Mesendoderm (in vitro differentiated cells): ENCODE results near the gene PTK7.

Experiments
- DNase-seq: peaks from one replicate; pipeline ENCODE4 v3.0.0; 2013
- H2AK5ac ChIP-seq: 2 replicates; pipeline ENCODE4 v1.6.1; 2013; ENCODE audit warnings: low read length, inconsistent platforms
- H2BK120ac ChIP-seq: 2 replicates; pipeline ENCODE4 v1.6.1; 2013; ENCODE audit warnings: low read depth, mild to moderate bottlenecking, low read length, moderate library complexity, mixed read lengths
- H2BK15ac ChIP-seq: replicated peaks from 2 replicates; pipeline ENCODE4 v1.6.1; 2013; ENCODE audit warnings: low read depth, mild to moderate bottlenecking, moderate library complexity
- H2BK5ac ChIP-seq: 2 replicates; pipeline ENCODE4 v1.6.1; 2013; ENCODE audit warnings: low read length, inconsistent platforms
- H3K18ac ChIP-seq: 2 replicates; pipeline ENCODE4 v1.6.1; 2013; ENCODE audit warnings: mild to moderate bottlenecking, low read length, mixed read lengths
- H3K23ac ChIP-seq: one replicate; pipeline ENCODE4 v1.6.1; 2013; ENCODE audit warnings: low read length
- H3K27ac ChIP-seq: 2 replicates; pipeline ENCODE4 v1.5.1; 2013; ENCODE audit warnings: low read depth, mild to moderate bottlenecking, inconsistent platforms, low read length, moderate library complexity
- H3K27me3 ChIP-seq: 2 replicates; pipeline ENCODE4 v1.6.1; 2013; ENCODE audit warnings: low read length, control low read depth, mild to moderate bottlenecking, inconsistent platforms; ENCODE audit not compliant: insufficient read depth, poor library complexity
- H3K36me3 ChIP-seq: 2 replicates; pipeline ENCODE4 v1.6.1; 2013; ENCODE audit warnings: low read length, inconsistent platforms; ENCODE audit not compliant: control insufficient read depth, insufficient read depth
- H3K4ac ChIP-seq: one replicate; pipeline ENCODE4 v1.6.1; 2013; ENCODE audit warnings: low read depth, mild to moderate bottlenecking, low read length, moderate library complexity
- H3K4me1 ChIP-seq: 2 replicates; pipeline ENCODE4 v1.6.1; 2013; ENCODE audit warnings: low read depth, low read length, inconsistent platforms; ENCODE audit not compliant: control insufficient read depth
- H3K4me2 ChIP-seq: 2 replicates; pipeline ENCODE4 v1.6.1; 2013; ENCODE audit warnings: low read length
- H3K4me3 ChIP-seq: 2 replicates; pipeline ENCODE4 v1.5.1; 2013; ENCODE audit warnings: mild to moderate bottlenecking, low read length
- H3K56ac ChIP-seq: one replicate; pipeline ENCODE4 v1.6.1; 2013; ENCODE audit warnings: low read length
- H3K79me1 ChIP-seq: 2 replicates; pipeline ENCODE4 v1.6.1; 2013; ENCODE audit warnings: low read length, inconsistent platforms
- H3K79me2 ChIP-seq: 2 replicates; pipeline ENCODE4 v1.6.1; 2013; ENCODE audit warnings: mild to moderate bottlenecking, low read length; ENCODE audit not compliant: control insufficient read depth, insufficient read depth
- H3K9ac ChIP-seq: 2 replicates; pipeline ENCODE4 v1.6.1; 2013; ENCODE audit warnings: low read length, inconsistent platforms
- H4K5ac ChIP-seq: one replicate; pipeline ENCODE4 v1.6.1; 2013; ENCODE audit warnings: low read length
- H4K8ac ChIP-seq: one replicate; pipeline ENCODE4 v1.6.1; 2013; ENCODE audit warnings: low read depth, mild to moderate bottlenecking, control low read depth, low read length, moderate library complexity
- WGBS: extraction: QIAGEN DNeasy Blood & Tissue Kit; methylation state at CpG from one replicate; pipeline ENCODE4 v1.1.7; 2013; ENCODE audit warnings: low lambda C conversion rate, missing lambda C conversion rate; ENCODE audit not compliant: insufficient coverage; ENCODE audit errors: extremely low coverage; 5-methylcytosine and 5-hydroxymethylcytosine counted together

The PTK7 gene

DNA sequence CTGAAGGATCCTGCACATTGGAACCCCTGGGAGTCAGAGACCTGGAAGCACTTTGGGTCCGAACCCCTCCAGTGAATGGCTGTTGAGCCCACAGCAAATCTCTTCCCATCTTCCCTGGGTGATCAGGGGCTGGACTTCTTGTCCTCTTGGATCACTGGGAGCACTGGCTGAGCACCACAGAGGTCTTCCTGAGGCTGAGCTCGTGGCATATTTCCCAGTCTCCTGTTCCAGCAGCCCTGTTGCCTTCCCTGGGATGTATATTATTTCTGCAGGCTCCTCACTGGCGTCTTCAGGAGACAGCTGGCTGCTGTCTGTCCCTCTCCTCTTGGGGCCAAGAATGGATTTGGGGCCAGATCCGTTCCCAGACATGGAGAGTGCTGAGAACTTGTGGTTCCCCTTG, 43.4 kb downstream of the PTK7 start:
- Histone ChIP-seq H2AK5ac (no peak overlapping the region), H3K4ac (no peak overlapping the region), H3K9ac (no peak overlapping the region), H3K4me1 (peaks cover 11% of the 10 kb centered on the region), H3K79me1 (peaks cover 44% of the 10 kb centered on the region), H3K36me3 (no peaks in the 10 kb centered on the region), H3K4me3 (no peak overlapping the region), H2BK5ac (no peak overlapping the region), H3K18ac (no peak overlapping the region), H3K27me3 (no peaks in the 10 kb centered on the region), H3K56ac (no peak overlapping the region), H3K4me2 (no peak overlapping the region), H4K8ac (no peak overlapping the region), H3K23ac (no peak overlapping the region), H3K27ac (no peak overlapping the region), H3K79me2 (peaks cover 76% of the 10 kb centered on the region), H2BK120ac (no peak overlapping the region), H4K5ac (no peak overlapping the region), H2BK15ac (no peak overlapping the region)
- WGBS, result no CpG with 5 or more reads among the region's 4 CpGs
- DNase-seq, result no peak

DNA sequence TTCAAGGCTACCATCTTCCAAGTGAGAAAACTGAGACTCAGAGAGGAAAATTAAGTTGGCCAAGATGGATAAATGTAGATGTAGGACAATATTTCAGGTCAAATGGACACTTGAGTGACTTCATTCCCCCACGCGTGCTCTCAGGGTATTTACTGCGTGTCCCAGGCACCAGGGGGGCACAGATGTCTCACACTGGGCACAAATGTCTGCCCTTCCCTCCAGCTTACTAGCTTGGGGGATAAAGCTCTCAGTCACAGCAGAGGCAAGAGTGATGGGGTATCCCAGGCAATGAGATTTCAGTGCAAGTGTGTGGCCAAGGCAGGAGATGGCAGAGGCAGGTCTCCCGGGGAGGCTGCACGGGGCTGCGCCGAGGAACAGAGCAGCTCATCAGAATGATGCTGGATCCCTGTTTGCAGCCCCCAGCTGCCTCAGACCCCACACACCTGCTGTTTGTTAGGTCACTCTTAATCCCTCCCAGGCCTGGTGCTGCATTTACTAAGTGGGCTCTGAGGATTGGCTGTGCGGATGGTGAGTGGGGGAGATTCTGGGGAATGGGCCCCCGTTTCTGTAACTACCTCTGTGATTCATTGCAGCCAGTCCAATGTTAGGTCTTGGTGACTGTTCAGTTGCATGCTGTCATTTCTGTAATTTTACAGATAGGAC, 44.1 kb downstream of the PTK7 start:
- Histone ChIP-seq H2BK120ac (no peak overlapping the region), H3K27ac (no peak overlapping the region), H4K5ac (no peak overlapping the region), H3K4me3 (no peak overlapping the region), H3K36me3 (no peaks in the 10 kb centered on the region), H3K4me1 (peaks cover 9% of the 10 kb centered on the region), H3K79me1 (peaks cover 47% of the 10 kb centered on the region), H2BK15ac (no peak overlapping the region), H2AK5ac (no peak overlapping the region), H3K9ac (no peak overlapping the region), H3K4ac (no peak overlapping the region), H4K8ac (no peak overlapping the region), H3K18ac (no peak overlapping the region), H3K56ac (no peak overlapping the region), H3K79me2 (peaks cover 77% of the 10 kb centered on the region), H3K23ac (no peak overlapping the region), H3K4me2 (no peak overlapping the region), H3K27me3 (no peaks in the 10 kb centered on the region), H2BK5ac (no peak overlapping the region)
- WGBS, result no CpG with 5 or more reads among the region's 9 CpGs
- DNase-seq, result no peak

GRCh38 chr6:43120944-43121913, 45.1 kb downstream of the PTK7 start:
- no peak overlapping the region for H2BK5ac ChIP-seq
- H3K56ac ChIP-seq, result peak overlapping the region; percentile 28
- no peak overlapping the region for H3K4me2 ChIP-seq
- H4K8ac ChIP-seq, result no peak overlapping the region
- H3K27me3 ChIP-seq, result no peaks in the 10 kb centered on the region
- no peak overlapping the region for H4K5ac ChIP-seq
- H3K4me1 ChIP-seq, result peaks cover 7% of the 10 kb centered on the region
- peak; percentile 95 for DNase-seq
- no peak overlapping the region for H3K4me3 ChIP-seq
- no peak overlapping the region for H3K4ac ChIP-seq
- H3K36me3 ChIP-seq, result no peaks in the 10 kb centered on the region
- H2BK120ac ChIP-seq, result no peak overlapping the region
- H3K18ac ChIP-seq, result no peak overlapping the region
- peak overlapping the region; percentile 15 for H3K9ac ChIP-seq
- peaks cover 47% of the 10 kb centered on the region for H3K79me1 ChIP-seq
- H3K79me2 ChIP-seq, result peaks cover 74% of the 10 kb centered on the region
- no peak overlapping the region for H2AK5ac ChIP-seq
- WGBS, result no CpG with 5 or more reads among the region's 9 CpGs
- no peak overlapping the region for H2BK15ac ChIP-seq
- peak overlapping the region; percentile 21 for H3K27ac ChIP-seq
- no peak overlapping the region for H3K23ac ChIP-seq

DNA sequence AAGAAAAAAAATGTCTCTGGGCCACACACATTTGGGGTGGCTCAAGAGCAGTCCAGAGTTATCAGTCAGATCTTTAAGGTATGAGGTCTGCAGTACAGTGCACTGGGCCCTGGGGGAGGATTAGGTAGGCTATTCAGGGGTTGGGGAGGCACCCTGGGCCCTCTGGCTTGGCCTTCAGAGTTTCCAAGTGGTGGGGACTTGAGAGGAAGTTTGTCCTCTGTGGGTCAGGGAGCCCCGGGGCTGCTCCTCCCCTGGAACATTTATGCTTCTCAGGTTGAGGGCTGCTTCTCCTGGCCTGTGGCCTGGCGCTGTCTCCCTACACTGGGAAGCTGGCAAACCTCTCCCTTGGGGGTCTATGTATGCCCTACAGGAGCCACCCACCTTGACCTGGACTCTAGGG, 46.0 kb downstream of the PTK7 start:
- H4K5ac ChIP-seq, result no peak overlapping the region
- peaks cover 50% of the 10 kb centered on the region for H3K79me1 ChIP-seq
- H3K4ac ChIP-seq, result no peak overlapping the region
- H2BK120ac ChIP-seq, result no peak overlapping the region
- no CpG with 5 or more reads among the region's 2 CpGs for WGBS
- no peaks in the 10 kb centered on the region for H3K36me3 ChIP-seq
- H3K27ac ChIP-seq, result no peak overlapping the region
- H3K9ac ChIP-seq, result no peak overlapping the region
- no peak overlapping the region for H2AK5ac ChIP-seq
- H3K4me1 ChIP-seq, result peaks cover 7% of the 10 kb centered on the region
- H2BK5ac ChIP-seq, result no peak overlapping the region
- no peak overlapping the region for H3K4me2 ChIP-seq
- H4K8ac ChIP-seq, result no peak overlapping the region
- H3K79me2 ChIP-seq, result peaks cover 74% of the 10 kb centered on the region
- H3K56ac ChIP-seq, result no peak overlapping the region
- no peaks in the 10 kb centered on the region for H3K27me3 ChIP-seq
- H3K4me3 ChIP-seq, result no peak overlapping the region
- no peak overlapping the region for H3K23ac ChIP-seq
- H3K18ac ChIP-seq, result no peak overlapping the region
- no peak overlapping the region for H2BK15ac ChIP-seq
- no peak for DNase-seq

GRCh38 chr6:43123461-43124314, 47.6 kb downstream of the PTK7 start:
- Histone ChIP-seq H2BK120ac (no peak overlapping the region), H3K27ac (no peak overlapping the region), H3K4me2 (no peak overlapping the region), H2AK5ac (no peak overlapping the region), H3K36me3 (no peaks in the 10 kb centered on the region), H3K4me3 (no peak overlapping the region), H3K9ac (no peak overlapping the region), H3K4ac (no peak overlapping the region), H3K56ac (peak overlapping the region; percentile 12), H3K79me2 (peaks cover 73% of the 10 kb centered on the region), H3K27me3 (no peaks in the 10 kb centered on the region), H4K8ac (no peak overlapping the region), H2BK5ac (no peak overlapping the region), H3K4me1 (peaks cover 7% of the 10 kb centered on the region), H3K79me1 (peaks cover 53% of the 10 kb centered on the region), H3K18ac (no peak overlapping the region), H3K23ac (no peak overlapping the region), H2BK15ac (no peak overlapping the region), H4K5ac (no peak overlapping the region)
- peak; percentile 59 for DNase-seq
- WGBS, result no CpG with 5 or more reads among the region's 25 CpGs
